Right lobe of liver (tissue), 6 donors: ENCODE results near the gene NFKBIL1. TPM values are rescaled to one million over a fixed set of nuclear protein-coding genes. Genes with fewer than 3 reads are reported as not detected.

Experiments used
- ATAC-seq, 4 donors: fragments of 200-7000 bp; cut with Tn5 transposase; one replicate each; pipeline ENCODE4 v1.9.1; 2020; ENCODE audit warnings: mild to moderate bottlenecking in 4 of 4, moderate library complexity in 4 of 4
- DNase-seq, 3 donors: peaks; one replicate each; pipeline ENCODE4 v3.0.0-alpha.2; 2020
- H3K27ac ChIP-seq, 3 donors: fragments of 200-600 bp; one replicate each; pipeline ENCODE4 v1.8.0; 2022
- H3K27me3 ChIP-seq, 2 donors: fragments of 200-600 bp; one replicate each; pipeline ENCODE4 v1.8.0; 2022
- H3K36me3 ChIP-seq, 4 donors: fragments of 200-600 bp; sonication (generic) in 1 of 4; one replicate each; pipeline versions ENCODE4 v1.5.1 to v1.8.0; 2017 to 2022; ENCODE audit warnings: control low read depth in 1 of 4
- H3K4me1 ChIP-seq, 4 donors: fragments of 200-600 bp; sonication (generic) in 1 of 4; one replicate each; pipeline versions ENCODE4 v1.5.1 to v1.8.0; 2017 to 2022; ENCODE audit warnings: control low read depth in 1 of 4
- H3K4me3 ChIP-seq, 3 donors: fragments of 200-600 bp; one replicate each; pipeline ENCODE4 v1.8.0; 2022
- H3K9me3 ChIP-seq, 4 donors: fragments of 200-600 bp; sonication (generic) in 1 of 4; one replicate each; pipeline versions ENCODE4 v1.5.1 to v1.8.0; 2017 to 2022; ENCODE audit warnings: control low read depth in 1 of 4
- POLR2A ChIP-seq: fragments of 450-650 bp; IDR thresholded peaks from one replicate; pipeline ENCODE4 v1.6.1; 2017; ENCODE audit warnings: antibody characterized with exemption, mild to moderate bottlenecking
- WGBS: methylation state at CpG from one replicate; pipeline ENCODE4 v1.1.6; 2018; ENCODE audit warnings: low coverage, low lambda C conversion rate; ENCODE audit not compliant: insufficient coverage; ENCODE audit errors: missing lambda C conversion rate; 5-methylcytosine and 5-hydroxymethylcytosine counted together
- intact Hi-C, 2 donors: fragments of 100-400 bp; cut with DNase I; formaldehyde crosslinking; loops; one replicate each; pipeline versions ENCODE4 v1.11.2 to v1.14.1; 2022
- total RNA-seq, 6 experiments: library from RNA; depleted of rRNA in 2 of 6; stranded (reverse); fragments of >200 nt in 2 of 6; fragmentation: NEBNext Ultra II Directional in 3 of 6; extraction: Animal tissue kit (Norgen Biotek cat#: 25700) in 3 of 6; gene quantifications; one replicate each; pipeline versions ENCODE4 v1.1.0 to v1.2.4, GENCODE V29; 2016 to 2023
- TF ChIP-seq, protein P1 (sequence below), 4 donors: fragments of 200-600 bp in 3 of 4; fragments of 450-650 bp in 1 of 4; IDR thresholded peaks; one replicate each; pipeline versions ENCODE4 v1.5.1 to v1.8.0; 2016 to 2022; ENCODE audit warnings: antibody characterized with exemption in 4 of 4, mild to moderate bottlenecking in 2 of 4
- donor health status: DM: no; HTN: yes; CAD: no.
- donor health status: DM: no; HTN: no; CAD: no.
- donor health status: DM: no; HTN: no; CAD: no.
- donor health status: DM: no; HTN: yes; CAD: no.
- donor health status: DM: no; HTN: yes; CAD: no.

Gene NFKBIL1
- total RNA-seq, 6 experiments from 2014 or later: 7.5 to 10.2 (median 8.3) TPM

DNA sequence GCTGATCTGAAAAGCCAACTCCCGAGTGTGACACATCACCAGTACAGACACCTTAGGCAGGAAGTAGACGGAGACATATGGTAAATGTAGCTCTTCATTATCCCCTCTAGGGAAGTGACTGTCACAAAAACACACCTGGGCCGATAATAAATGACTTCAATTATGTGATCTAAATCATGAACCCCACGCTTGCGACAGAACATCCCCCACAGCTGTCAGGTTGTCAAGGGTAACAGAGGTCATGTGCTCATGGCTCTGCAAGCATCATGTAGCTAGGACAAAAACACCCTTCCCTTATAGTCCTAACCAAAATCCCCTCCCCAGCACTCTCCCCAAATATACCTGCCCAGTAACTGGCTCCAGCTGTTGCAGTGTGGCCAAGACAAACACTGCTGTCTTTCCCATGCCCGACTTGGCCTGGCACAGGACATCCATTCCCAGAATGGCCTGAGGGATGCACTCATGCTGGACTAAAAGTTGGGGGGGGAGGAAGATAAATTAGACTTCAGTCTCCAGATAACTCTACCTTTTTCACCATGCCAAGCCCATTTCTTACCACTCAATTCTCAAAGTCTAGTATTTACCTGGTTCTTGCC is 8.5 kb upstream of the NFKBIL1 start:
- peak in 3 of 4 donors; percentile 19 to 39 (median 23) for ATAC-seq
- H3K4me3 ChIP-seq: no peak overlapping the region
- no peaks in the 10 kb centered on the region for H3K9me3 ChIP-seq
- intact Hi-C loops: no loop called here
- peak in 2 of 3 donors; percentile 68 to 72 for DNase-seq
- 41% methylated on average over 3 of the region's 6 CpGs for WGBS
- H3K36me3 ChIP-seq: peaks cover 11 to 64% (median 32%) of the 10 kb centered on the region in 4 donors
- no peaks in the 10 kb centered on the region for H3K27me3 ChIP-seq
- peaks cover 0 to 29% (median 13%) of the 10 kb centered on the region in 4 donors for H3K4me1 ChIP-seq
- TF ChIP-seq, protein P1, sequence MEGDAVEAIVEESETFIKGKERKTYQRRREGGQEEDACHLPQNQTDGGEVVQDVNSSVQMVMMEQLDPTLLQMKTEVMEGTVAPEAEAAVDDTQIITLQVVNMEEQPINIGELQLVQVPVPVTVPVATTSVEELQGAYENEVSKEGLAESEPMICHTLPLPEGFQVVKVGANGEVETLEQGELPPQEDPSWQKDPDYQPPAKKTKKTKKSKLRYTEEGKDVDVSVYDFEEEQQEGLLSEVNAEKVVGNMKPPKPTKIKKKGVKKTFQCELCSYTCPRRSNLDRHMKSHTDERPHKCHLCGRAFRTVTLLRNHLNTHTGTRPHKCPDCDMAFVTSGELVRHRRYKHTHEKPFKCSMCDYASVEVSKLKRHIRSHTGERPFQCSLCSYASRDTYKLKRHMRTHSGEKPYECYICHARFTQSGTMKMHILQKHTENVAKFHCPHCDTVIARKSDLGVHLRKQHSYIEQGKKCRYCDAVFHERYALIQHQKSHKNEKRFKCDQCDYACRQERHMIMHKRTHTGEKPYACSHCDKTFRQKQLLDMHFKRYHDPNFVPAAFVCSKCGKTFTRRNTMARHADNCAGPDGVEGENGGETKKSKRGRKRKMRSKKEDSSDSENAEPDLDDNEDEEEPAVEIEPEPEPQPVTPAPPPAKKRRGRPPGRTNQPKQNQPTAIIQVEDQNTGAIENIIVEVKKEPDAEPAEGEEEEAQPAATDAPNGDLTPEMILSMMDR (IDR thresholded peaks at IDR 0.05): no peak
- no peak for TF ChIP-seq POLR2A
- H3K27ac ChIP-seq: peak overlapping the region in 1 of 3 donors; percentile 16

DNA sequence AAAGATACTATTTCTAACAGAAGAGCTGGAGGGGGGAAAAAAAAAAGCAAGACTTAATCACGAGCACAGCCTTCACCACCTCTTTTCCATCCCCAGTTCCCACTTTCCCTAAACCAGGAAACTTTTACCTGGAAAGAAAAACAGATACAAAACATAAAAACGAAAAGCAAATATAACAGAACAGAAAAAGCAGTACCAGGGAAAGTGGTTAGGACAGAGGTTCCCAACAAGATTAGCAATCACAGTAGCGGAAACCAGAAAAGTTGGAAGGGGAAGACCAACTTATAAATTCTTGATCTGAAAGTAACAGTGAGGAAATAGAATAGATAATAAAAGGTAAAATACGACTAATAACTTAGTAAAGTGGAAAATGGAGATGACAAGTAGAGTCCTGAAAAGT is 6.8 kb upstream of the NFKBIL1 start:
- TF ChIP-seq, protein P1 (IDR thresholded peaks at IDR 0.05): no peak
- TF ChIP-seq POLR2A: no peak
- Histone ChIP-seq H3K4me1 (peaks cover 0 to 29% (median 13%) of the 10 kb centered on the region in 4 donors), H3K36me3 (peaks cover 4 to 46% (median 19%) of the 10 kb centered on the region in 4 donors), H3K27me3 (no peaks in the 10 kb centered on the region), H3K4me3 (peak overlapping the region; percentile 56 to 78 (median 78)), H3K9me3 (no peaks in the 10 kb centered on the region), H3K27ac (peak overlapping the region; percentile 88 to 98 (median 97))
- 13% methylated on average over 4 of the region's 4 CpGs for WGBS
- no peak for DNase-seq
- intact Hi-C loops: no loop called here
- no peak for ATAC-seq

DNA sequence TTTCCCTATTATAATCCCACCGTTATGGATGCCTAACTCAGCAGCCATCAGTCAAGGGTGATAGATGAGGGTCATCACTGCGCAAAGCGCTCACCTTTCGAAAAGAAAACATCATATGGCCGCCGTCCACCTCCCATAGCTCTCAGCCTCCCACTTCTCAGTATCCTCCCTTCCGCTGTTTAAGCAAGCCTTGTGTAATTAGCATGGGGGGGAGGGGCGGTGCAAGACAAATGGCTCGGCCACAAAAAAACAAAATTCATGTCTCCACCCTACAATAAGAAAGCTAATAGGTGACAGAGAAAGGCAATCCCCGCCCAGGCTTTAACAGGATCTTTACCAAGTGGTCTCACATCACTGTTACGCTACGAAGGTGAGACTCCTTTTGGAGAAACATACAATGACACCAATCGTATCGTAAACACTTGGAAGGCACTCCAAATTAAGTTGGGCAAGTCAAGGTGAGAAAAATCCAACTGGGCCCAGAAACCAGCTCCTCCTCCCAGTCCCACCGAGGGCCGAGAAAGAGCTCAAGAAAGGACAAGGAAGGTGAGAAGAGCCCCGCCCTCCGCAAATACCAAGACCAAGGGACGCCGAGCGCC is 6.2 kb upstream of the NFKBIL1 start:
- Histone ChIP-seq H3K9me3 (no peaks in the 10 kb centered on the region), H3K4me3 (peak overlapping the region; percentile 56 to 78 (median 78)), H3K27ac (peak overlapping the region; percentile 88 to 98 (median 97)), H3K36me3 (peaks cover 0 to 41% (median 16%) of the 10 kb centered on the region in 4 donors), H3K27me3 (no peaks in the 10 kb centered on the region), H3K4me1 (peaks cover 0 to 29% (median 13%) of the 10 kb centered on the region in 4 donors)
- ATAC-seq (peak; percentile 11 to 31 (median 20)), DNase-seq (no peak)
- intact Hi-C loops: no loop called here
- 1% methylated on average over 21 of the region's 21 CpGs for WGBS
- TF ChIP-seq, protein P1 (IDR thresholded peaks at IDR 0.05): no peak

DNA sequence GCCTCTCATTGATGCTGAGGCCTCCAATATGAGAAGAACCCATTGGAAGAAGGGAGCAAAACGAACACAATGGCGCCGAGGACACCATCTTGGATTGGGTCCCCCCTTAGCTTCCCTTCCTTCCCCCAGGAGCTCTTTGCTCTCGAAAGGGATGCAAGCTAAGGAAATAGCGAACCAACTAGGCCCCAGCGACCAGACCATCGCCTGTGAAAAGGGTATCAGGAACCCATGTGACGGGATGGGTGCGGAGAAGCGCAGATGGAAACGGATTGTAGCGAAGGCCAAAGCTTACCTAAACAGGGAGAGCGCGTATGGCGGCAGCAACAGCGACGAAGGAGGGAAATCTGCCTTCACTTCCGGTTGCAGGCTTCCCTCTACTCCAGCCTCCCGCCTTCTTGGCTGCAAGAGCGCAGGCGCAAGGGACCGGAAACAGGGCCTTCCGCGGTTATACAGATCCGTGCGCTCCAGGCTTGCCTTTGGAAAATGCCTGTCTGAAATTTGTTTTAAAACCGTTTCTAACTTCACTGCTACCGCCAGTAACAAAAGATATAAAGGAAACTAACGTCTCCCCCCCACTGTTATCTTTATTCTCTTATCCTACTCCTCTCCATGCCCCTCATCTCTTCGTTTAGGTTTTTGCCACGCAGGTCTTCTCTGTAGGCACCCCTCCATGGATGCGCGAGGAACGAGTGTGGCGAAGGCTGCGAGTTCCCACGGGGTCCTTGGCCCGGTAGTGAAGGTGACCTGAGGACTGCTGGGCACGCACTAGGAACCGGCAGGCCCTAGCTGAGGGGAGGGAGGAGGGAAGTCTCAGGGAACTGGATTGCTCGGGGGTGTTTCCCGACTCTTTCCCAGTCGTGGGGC is 5.5 kb upstream of the NFKBIL1 start, which contains the start of gene DDX39B:
DDX39B (minus strand) TSS at position 346 of the 864 bp plus-strand sequence. CDS start 1,471 bp downstream, outside the sequence.
- under 1% methylated on average over 35 of the region's 43 CpGs for WGBS
- Histone ChIP-seq H3K27ac (peak within 1 kb of the TSS; percentile 88 to 98 (median 97)), H3K4me3 (peak within 1 kb of the TSS; percentile 56 to 78 (median 78)), H3K27me3 (no peaks in the 10 kb centered on the region), H3K9me3 (no peaks in the 10 kb centered on the region), H3K4me1 (peaks cover 0 to 29% (median 13%) of the 10 kb centered on the region in 4 donors), H3K36me3 (peaks cover 0 to 34% (median 12%) of the 10 kb centered on the region in 4 donors)
- ATAC-seq: peak; percentile 83 to 90 (median 88)
- intact Hi-C loops: no loop called here
- DNase-seq: peak; percentile 96 to 97 (median 97)
- TF ChIP-seq, protein P1 (IDR thresholded peaks at IDR 0.05): no peak
- TF ChIP-seq POLR2A: peak; percentile 72
